Fibroblast of lung (primary cell): Measurements from ENCODE around the gene UCN3. TPM values are rescaled to one million over a fixed set of nuclear protein-coding genes. Genes with fewer than 3 reads are reported as not detected.

Experiments
- DNase-seq, 2 donors: peaks; one replicate each; pipeline versions ENCODE4 v3.0.0 to v3.0.0-alpha.2; 2010; ENCODE audit warnings: low read depth in 2 of 2
- H2AFZ ChIP-seq: 2 replicates; pipeline ENCODE4 v1.5.1; 2012; ENCODE audit warnings: low read length, control low read depth, inconsistent platforms
- H3K27ac ChIP-seq: 2 replicates; pipeline ENCODE4 v1.5.1; 2011; ENCODE audit warnings: low read length, control low read depth; ENCODE audit not compliant: insufficient read depth
- H3K27me3 ChIP-seq: 2 replicates; pipeline ENCODE4 v1.5.1; 2011; ENCODE audit warnings: mild to moderate bottlenecking, low read length; ENCODE audit not compliant: control insufficient read depth, insufficient read depth
- H3K36me3 ChIP-seq: 2 replicates; pipeline ENCODE4 v1.5.1; 2011; ENCODE audit warnings: low read length; ENCODE audit not compliant: control insufficient read depth, insufficient read depth
- H3K4me1 ChIP-seq: 2 replicates; pipeline ENCODE4 v1.5.1; 2011; ENCODE audit warnings: low read length; ENCODE audit not compliant: control insufficient read depth, insufficient read depth; ENCODE audit errors: extremely low read depth
- H3K4me2 ChIP-seq: 2 replicates; pipeline ENCODE4 v1.5.1; 2011; ENCODE audit warnings: low read length, control low read depth; ENCODE audit not compliant: insufficient read depth; ENCODE audit errors: extremely low read depth
- H3K4me3 ChIP-seq, 4 experiments: fragments of 200-600 bp in 1 of 4; sonication (generic) in 1 of 4; replicated peaks in 1 of 4; 2 replicates each; pipeline ENCODE4 v1.5.1; 2011 to 2016; ENCODE audit warnings: low read length in 4 of 4, low read depth in 3 of 4, mild to moderate bottlenecking in 3 of 4, control low read depth in 2 of 4, inconsistent platforms in 1 of 4, mixed read lengths in 1 of 4; ENCODE audit not compliant: insufficient read depth in 1 of 4; ENCODE audit errors: control extremely low read depth in 1 of 4
- H3K79me2 ChIP-seq: 2 replicates; pipeline ENCODE4 v1.5.1; 2012; ENCODE audit warnings: mild to moderate bottlenecking, low read length, inconsistent platforms; ENCODE audit not compliant: control insufficient read depth, insufficient read depth
- H3K9ac ChIP-seq: 2 replicates; pipeline ENCODE4 v1.5.1; 2011; ENCODE audit warnings: mild to moderate bottlenecking, low read length, control low read depth; ENCODE audit not compliant: insufficient read depth
- H3K9me3 ChIP-seq: 2 replicates; pipeline ENCODE4 v1.5.1; 2012; ENCODE audit warnings: low read depth, low read length; ENCODE audit not compliant: control insufficient read depth, insufficient read depth
- H4K20me1 ChIP-seq: 2 replicates; pipeline ENCODE4 v1.5.1; 2011; ENCODE audit warnings: low read length; ENCODE audit not compliant: control insufficient read depth, insufficient read depth; ENCODE audit errors: extremely low read depth
- CTCF ChIP-seq, 2 donors: IDR thresholded peaks in 1 of 2; conservative IDR thresholded peaks in 1 of 2; 1 replicate in 1 of 2; 2 replicates in 1 of 2; pipeline ENCODE4 v1.5.1; 2011 to 2012; ENCODE audit warnings: low read length in 2 of 2, control low read depth in 1 of 2, inconsistent platforms in 1 of 2, low read depth in 1 of 2, mild to moderate bottlenecking in 1 of 2
- EZH2 ChIP-seq: IDR thresholded peaks from 2 replicates; pipeline ENCODE4 v1.5.1; 2012; ENCODE audit warnings: low read length, control low read depth, mild to moderate bottlenecking; ENCODE audit errors: missing control alignments
- polyA plus RNA-seq, 2 donors: library from polyadenylated mRNA; depleted of rRNA in 1 of 2; stranded (reverse) in 1 of 2; unstranded in 1 of 2; fragments of >200 nt; gene quantifications; 2 replicates each; pipeline ENCODE4 v1.2.1, GENCODE V29; 2011 to 2012; ENCODE audit warnings: missing spikeins in 1 of 2
- total RNA-seq: library from RNA; depleted of rRNA; stranded (reverse); fragments of >200 nt; gene quantifications from 2 replicates; pipeline ENCODE4 v1.2.1, GENCODE V29; 2014

The UCN3 gene
- total and polyA plus RNA-seq, 2 donors (not counting 1 experiment from before 2014, with no cell fraction given), result not detected

DNA sequence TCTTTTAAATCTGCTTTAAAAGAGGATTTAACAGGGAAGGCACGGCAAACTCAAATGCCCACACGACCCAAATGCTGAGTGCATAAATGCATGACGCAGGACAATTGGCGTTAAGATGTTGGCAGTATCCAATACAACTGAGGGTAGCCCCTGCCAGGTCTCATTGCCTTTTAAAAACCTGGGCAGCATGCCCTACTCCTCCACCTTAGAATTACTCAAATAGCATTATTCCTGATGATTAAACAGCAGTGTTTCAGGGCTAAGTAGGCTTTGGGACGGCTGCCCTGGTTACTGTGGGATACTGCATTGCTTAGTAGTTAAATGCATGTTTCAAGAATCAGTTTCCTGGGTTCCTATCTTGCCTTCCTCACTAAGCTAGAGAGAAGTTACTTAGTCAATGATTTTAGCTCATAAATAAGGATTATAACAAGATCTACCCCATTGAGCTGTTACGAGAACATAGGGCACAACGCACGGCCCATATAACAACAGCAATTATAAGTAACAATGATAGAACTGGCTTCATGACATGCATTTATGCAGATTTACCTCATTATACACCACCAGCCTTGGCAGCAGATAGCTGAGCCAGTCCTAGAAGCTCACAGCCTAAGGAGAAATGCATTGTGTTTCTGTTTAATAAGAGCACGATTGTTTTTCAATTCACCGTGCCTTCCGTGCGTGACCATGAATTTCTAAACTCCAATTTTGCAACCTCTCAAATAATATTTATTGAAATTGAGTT is 32.0 kb downstream of the UCN3 start:
- Histone ChIP-seq H4K20me1 (no peaks in the 10 kb centered on the region), H2AFZ (no peak overlapping the region), H3K27ac (no peak overlapping the region), H3K27me3 (no peaks in the 10 kb centered on the region), H3K36me3 (no peaks in the 10 kb centered on the region), H3K4me2 (no peak overlapping the region), H3K4me1 (no peaks in the 10 kb centered on the region), H3K9ac (no peak overlapping the region), H3K9me3 (no peaks in the 10 kb centered on the region), H3K4me3 (no peak overlapping the region), H3K79me2 (no peaks in the 10 kb centered on the region)
- peak in 1 of 2 donors; percentile 55 for DNase-seq
- TF ChIP-seq CTCF (conservative IDR thresholded peaks at IDR 0.05 in 1 of 2, IDR thresholded peaks at IDR 0.05 in 1 of 2; ENCODE audit: low read depth in 1 of 2, low read length in 2 of 2) (no peak), EZH2 (no peak)

DNA sequence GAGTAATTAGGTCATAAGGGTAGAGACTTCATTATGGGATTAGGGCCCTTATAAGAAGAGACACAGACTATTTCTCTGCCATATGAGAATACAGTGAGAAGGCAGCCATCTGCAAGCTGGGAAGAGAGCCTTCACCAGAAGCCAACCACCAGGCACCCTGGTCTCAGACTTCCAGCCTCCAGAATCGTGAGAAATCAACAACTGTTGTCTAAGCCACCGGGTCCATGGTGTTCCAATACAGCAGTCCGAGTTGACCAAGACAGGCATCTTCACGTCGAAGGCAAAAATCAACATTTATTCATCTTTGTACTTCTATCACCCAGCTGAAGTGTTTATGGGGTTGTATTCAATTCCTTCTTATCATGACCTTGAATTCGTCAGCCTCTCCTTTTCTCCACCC is 34.6 kb downstream of the UCN3 start:
- Histone ChIP-seq H3K36me3 (no peaks in the 10 kb centered on the region), H2AFZ (no peak overlapping the region), H4K20me1 (no peaks in the 10 kb centered on the region), H3K79me2 (no peaks in the 10 kb centered on the region), H3K27ac (no peak overlapping the region), H3K4me3 (no peak overlapping the region), H3K27me3 (no peaks in the 10 kb centered on the region), H3K4me1 (no peaks in the 10 kb centered on the region), H3K9me3 (no peaks in the 10 kb centered on the region), H3K4me2 (no peak overlapping the region), H3K9ac (no peak overlapping the region)
- no peak for DNase-seq
- no peak for TF ChIP-seq CTCF (conservative IDR thresholded peaks at IDR 0.05 in 1 of 2, IDR thresholded peaks at IDR 0.05 in 1 of 2; ENCODE audit: low read depth in 1 of 2, low read length in 2 of 2)
- TF ChIP-seq EZH2, result no peak

DNA sequence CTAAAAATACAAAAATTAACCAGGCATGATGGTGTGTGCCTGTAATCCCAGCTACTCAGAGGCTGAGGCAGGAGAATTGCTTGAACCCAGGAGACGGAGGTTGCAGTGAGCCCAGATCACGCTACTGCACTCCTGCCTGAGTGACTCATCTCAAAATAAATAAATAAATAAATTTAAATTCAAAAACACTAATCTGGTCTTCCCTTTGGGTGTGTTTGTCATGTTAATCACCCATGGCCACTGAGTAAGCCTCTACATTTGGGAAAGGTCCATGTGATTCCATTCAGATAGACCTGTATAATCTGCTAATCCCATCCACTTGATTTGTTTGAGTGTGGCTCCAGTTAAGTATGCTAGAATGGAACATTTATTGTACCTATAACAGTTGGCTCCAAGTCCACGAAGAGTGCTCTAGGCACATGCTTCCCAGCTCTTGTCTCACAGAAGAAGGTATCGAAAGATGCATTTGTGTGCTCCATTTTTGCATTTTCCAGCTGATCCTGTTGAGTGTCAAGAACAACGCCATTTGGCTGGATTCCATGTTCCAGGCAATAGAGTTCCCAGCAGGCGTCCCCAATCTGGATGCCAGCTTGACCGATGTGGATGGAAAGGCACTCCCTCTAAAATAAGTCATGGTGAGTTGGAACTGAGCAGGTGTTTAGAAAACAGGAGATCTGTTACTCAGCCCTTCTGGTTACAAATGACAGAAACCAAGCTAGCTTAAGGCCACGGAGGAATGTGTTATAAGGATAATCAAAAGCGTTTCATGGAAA is 35.9 kb downstream of the UCN3 start:
- Histone ChIP-seq H3K9me3 (no peaks in the 10 kb centered on the region), H3K4me3 (no peak overlapping the region), H3K36me3 (no peaks in the 10 kb centered on the region), H3K79me2 (no peaks in the 10 kb centered on the region), H3K27ac (no peak overlapping the region), H4K20me1 (no peaks in the 10 kb centered on the region), H2AFZ (no peak overlapping the region), H3K4me1 (no peaks in the 10 kb centered on the region), H3K27me3 (no peaks in the 10 kb centered on the region), H3K9ac (no peak overlapping the region), H3K4me2 (no peak overlapping the region)
- no peak for DNase-seq
- TF ChIP-seq CTCF (conservative IDR thresholded peaks at IDR 0.05 in 1 of 2, IDR thresholded peaks at IDR 0.05 in 1 of 2; ENCODE audit: low read depth in 1 of 2, low read length in 2 of 2) (no peak), EZH2 (no peak)
